Brain pericyte (primary cell): Measurements from ENCODE around the gene CARMIL1.

Experiments
- DNase-seq: peaks from one replicate; pipeline ENCODE4 v3.0.0-alpha.2; 2012; ENCODE audit warnings: low read depth, low spot score

The CARMIL1 gene

GRCh38 chr6:25334793-25335192, 55.6 kb downstream of the CARMIL1 start:
- no peak for DNase-seq

- no peak for DNase-seq
Observed at GRCh38 chr6:25336996-25337395, 57.8 kb downstream of the CARMIL1 start.

GRCh38 chr6:25337431-25337830, 58.3 kb downstream of the CARMIL1 start:
- no peak for DNase-seq

- DNase-seq: no peak
Observed at GRCh38 chr6:25340431-25341202, 61.4 kb downstream of the CARMIL1 start.

GRCh38 chr6:25341203-25341552, 62.0 kb downstream of the CARMIL1 start:
- DNase-seq: no peak

GRCh38 chr6:25341923-25342619, 62.9 kb downstream of the CARMIL1 start:
- no peak for DNase-seq

- DNase-seq: no peak
Observed at GRCh38 chr6:25342802-25343201, 63.6 kb downstream of the CARMIL1 start.

GRCh38 chr6:25343984-25344383, 64.8 kb downstream of the CARMIL1 start:
- DNase-seq: no peak

GRCh38 chr6:25344827-25345226, 65.7 kb downstream of the CARMIL1 start:
- no peak for DNase-seq

GRCh38 chr6:25346064-25346463, 66.9 kb downstream of the CARMIL1 start:
- no peak for DNase-seq

GRCh38 chr6:25350573-25350972, 71.4 kb downstream of the CARMIL1 start:
- no peak for DNase-seq

- DNase-seq: no peak
Observed at GRCh38 chr6:25351485-25351884, 72.3 kb downstream of the CARMIL1 start.

GRCh38 chr6:25352285-25352684, 73.1 kb downstream of the CARMIL1 start:
- no peak for DNase-seq

GRCh38 chr6:25354078-25354932, 75.1 kb downstream of the CARMIL1 start:
- no peak for DNase-seq

- DNase-seq: no peak
Observed at GRCh38 chr6:25359191-25359861, 80.2 kb downstream of the CARMIL1 start.

GRCh38 chr6:25359891-25360290, 80.7 kb downstream of the CARMIL1 start:
- DNase-seq: no peak

GRCh38 chr6:25360621-25361020, 81.4 kb downstream of the CARMIL1 start:
- no peak for DNase-seq

GRCh38 chr6:25363427-25363826, 84.3 kb downstream of the CARMIL1 start:
- no peak for DNase-seq

GRCh38 chr6:25365154-25365553, 86.0 kb downstream of the CARMIL1 start:
- DNase-seq: no peak

GRCh38 chr6:25366903-25367545, 87.8 kb downstream of the CARMIL1 start:
- no peak for DNase-seq

GRCh38 chr6:25369036-25369432, 89.9 kb downstream of the CARMIL1 start:
- DNase-seq: no peak
